Sigmoid colon (tissue), 7 donors: Measurements from ENCODE around the gene SMCO1. TPM values are rescaled to one million over a fixed set of nuclear protein-coding genes. Genes with fewer than 3 reads are reported as not detected.

Experiments
- DNase-seq: peaks from one replicate; pipeline ENCODE4 v3.0.0-alpha.2; 2019
- H3K27ac ChIP-seq, 4 donors: fragments of 200-600 bp; sonication (generic); one replicate each; pipeline ENCODE4 v1.5.1; 2016 to 2019; ENCODE audit warnings: mild to moderate bottlenecking in 1 of 4
- H3K27me3 ChIP-seq, 3 donors: fragments of 200-600 bp; sonication (generic); one replicate each; pipeline ENCODE4 v1.5.1; 2019; ENCODE audit warnings: mild to moderate bottlenecking in 1 of 3
- H3K36me3 ChIP-seq, 4 donors: fragments of 200-600 bp; sonication (generic); one replicate each; pipeline ENCODE4 v1.5.1; 2016 to 2019
- H3K4me1 ChIP-seq, 4 donors: fragments of 200-600 bp; sonication (generic); one replicate each; pipeline ENCODE4 v1.5.1; 2017 to 2019
- H3K4me3 ChIP-seq, 4 donors: fragments of 200-600 bp; sonication (generic); one replicate each; pipeline ENCODE4 v1.5.1; 2017 to 2019; ENCODE audit warnings: mild to moderate bottlenecking in 2 of 4, moderate library complexity in 1 of 4
- H3K9me3 ChIP-seq, 4 donors: fragments of 200-600 bp in 3 of 4; sonication (generic) in 3 of 4; one replicate each; pipeline versions ENCODE4 v1.5.1 to v1.6.1; 2013 to 2019
- EP300 ChIP-seq, 4 donors: sonication (generic); formaldehyde crosslinking; IDR thresholded peaks; one replicate each; pipeline ENCODE4 v1.6.1; 2017; ENCODE audit warnings: antibody characterized with exemption in 4 of 4
- POLR2A ChIP-seq, 2 donors: fragments of 450-650 bp; IDR thresholded peaks; one replicate each; pipeline ENCODE4 v1.6.1; 2016; ENCODE audit warnings: antibody characterized with exemption in 2 of 2, mild to moderate bottlenecking in 2 of 2, moderate library complexity in 2 of 2
- POLR2AphosphoS5 ChIP-seq, 4 donors: sonication (generic); formaldehyde crosslinking; IDR thresholded peaks; one replicate each; pipeline ENCODE4 v1.6.1; 2017; ENCODE audit warnings: antibody characterized with exemption in 4 of 4
- WGBS, 2 donors: extraction: QIAGEN DNeasy Blood & Tissue Kit; methylation state at CpG; one replicate each; pipeline ENCODE4 v1.1.7; 2013; 5-methylcytosine and 5-hydroxymethylcytosine counted together
- intact Hi-C: fragments of 100-400 bp; cut with DNase I; formaldehyde crosslinking; loops from one replicate; pipeline ENCODE4 v1.15.1; 2023
- polyA plus RNA-seq, 3 donors: library from polyadenylated mRNA; stranded (reverse); fragments of 200-250 nt; gene quantifications; one replicate each; pipeline ENCODE4 v1.2.3, GENCODE V29; 2013
- total RNA-seq, 4 donors: library from RNA; depleted of rRNA; stranded (reverse); fragments of >200 nt; gene quantifications; one replicate each; pipeline ENCODE4 v1.1.0, GENCODE V29; 2016
- TF ChIP-seq, protein P1 (sequence below), 4 experiments: fragments of 450-650 bp in 3 of 4; fragments of 200-600 bp in 1 of 4; IDR thresholded peaks; one replicate each; pipeline ENCODE4 v1.5.1; 2016 to 2019; ENCODE audit warnings: antibody characterized with exemption in 4 of 4, mild to moderate bottlenecking in 3 of 4, moderate library complexity in 2 of 4
- donor health status: healthy with polysubstance abuse.
- donor health status: Bipolar disorder and iron deficiency.
- donor health status: healthy.

Gene SMCO1
- total and polyA plus RNA-seq, 7 donors = not detected

GRCh38 chr3:196547067-196547466 lies 31.9 kb upstream of the SMCO1 start:
- TF ChIP-seq POLR2A (IDR thresholded peaks at IDR 0.05) = no peak
- TF ChIP-seq POLR2AphosphoS5 (IDR thresholded peaks at IDR 0.05) = no peak
- TF ChIP-seq, protein P1, sequence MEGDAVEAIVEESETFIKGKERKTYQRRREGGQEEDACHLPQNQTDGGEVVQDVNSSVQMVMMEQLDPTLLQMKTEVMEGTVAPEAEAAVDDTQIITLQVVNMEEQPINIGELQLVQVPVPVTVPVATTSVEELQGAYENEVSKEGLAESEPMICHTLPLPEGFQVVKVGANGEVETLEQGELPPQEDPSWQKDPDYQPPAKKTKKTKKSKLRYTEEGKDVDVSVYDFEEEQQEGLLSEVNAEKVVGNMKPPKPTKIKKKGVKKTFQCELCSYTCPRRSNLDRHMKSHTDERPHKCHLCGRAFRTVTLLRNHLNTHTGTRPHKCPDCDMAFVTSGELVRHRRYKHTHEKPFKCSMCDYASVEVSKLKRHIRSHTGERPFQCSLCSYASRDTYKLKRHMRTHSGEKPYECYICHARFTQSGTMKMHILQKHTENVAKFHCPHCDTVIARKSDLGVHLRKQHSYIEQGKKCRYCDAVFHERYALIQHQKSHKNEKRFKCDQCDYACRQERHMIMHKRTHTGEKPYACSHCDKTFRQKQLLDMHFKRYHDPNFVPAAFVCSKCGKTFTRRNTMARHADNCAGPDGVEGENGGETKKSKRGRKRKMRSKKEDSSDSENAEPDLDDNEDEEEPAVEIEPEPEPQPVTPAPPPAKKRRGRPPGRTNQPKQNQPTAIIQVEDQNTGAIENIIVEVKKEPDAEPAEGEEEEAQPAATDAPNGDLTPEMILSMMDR (IDR thresholded peaks at IDR 0.05) = no peak
- Histone ChIP-seq H3K4me1 (no peaks in the 10 kb centered on the region), H3K9me3 (peaks cover 0 to 7% (median 0%) of the 10 kb centered on the region in 4 donors), H3K27me3 (no peaks in the 10 kb centered on the region), H3K36me3 (no peaks in the 10 kb centered on the region), H3K4me3 (no peak overlapping the region), H3K27ac (no peak overlapping the region)
- no peak for DNase-seq
- intact Hi-C loops = no loop called here
- WGBS, 2 donors = 92 to 97% methylated on average over 2 of the region's 2 CpGs

DNA sequence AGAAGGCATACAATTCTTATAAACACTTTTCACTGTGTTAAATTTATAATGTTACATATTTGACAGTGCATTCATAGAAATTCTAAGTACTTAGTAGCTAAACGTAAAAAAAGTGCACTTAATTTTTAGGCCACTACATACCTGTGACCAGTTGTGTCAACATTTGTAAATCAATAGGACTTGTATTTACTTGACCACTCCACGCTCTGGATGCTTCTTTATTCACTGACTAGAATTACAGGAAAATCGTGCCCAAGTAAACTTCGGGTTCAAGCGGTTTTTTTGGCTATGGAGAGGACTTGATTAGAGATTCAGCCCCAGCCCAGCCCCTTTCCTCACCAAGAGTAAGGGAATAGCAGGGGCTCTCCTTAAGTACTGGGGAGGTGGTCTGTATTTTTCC lies 31.4 kb upstream of the SMCO1 start:
- H3K4me1 ChIP-seq = no peaks in the 10 kb centered on the region
- no peak for TF ChIP-seq POLR2A (IDR thresholded peaks at IDR 0.05)
- TF ChIP-seq EP300 (IDR thresholded peaks at IDR 0.05) = no peak
- TF ChIP-seq POLR2AphosphoS5 (IDR thresholded peaks at IDR 0.05) = no peak
- TF ChIP-seq, protein P1 (IDR thresholded peaks at IDR 0.05) = no peak
- no peaks in the 10 kb centered on the region for H3K36me3 ChIP-seq
- no peak overlapping the region for H3K4me3 ChIP-seq
- no peaks in the 10 kb centered on the region for H3K27me3 ChIP-seq
- intact Hi-C loops = no loop called here
- peaks cover 0 to 7% (median 0%) of the 10 kb centered on the region in 4 donors for H3K9me3 ChIP-seq
- WGBS, 2 donors = 70 to 71% methylated on average over 5 of the region's 5 CpGs
- no peak overlapping the region for H3K27ac ChIP-seq
- no peak for DNase-seq

- Histone ChIP-seq H3K36me3 (no peaks in the 10 kb centered on the region), H3K27me3 (no peaks in the 10 kb centered on the region), H3K4me3 (no peak overlapping the region), H3K9me3 (peaks cover 0 to 6% (median 0%) of the 10 kb centered on the region in 4 donors), H3K4me1 (no peaks in the 10 kb centered on the region), H3K27ac (no peak overlapping the region)
- WGBS, 2 donors = 91 to 95% methylated on average over 2 of the region's 2 CpGs
- intact Hi-C loops = no loop called here
- no peak for TF ChIP-seq POLR2A (IDR thresholded peaks at IDR 0.05)
- TF ChIP-seq POLR2AphosphoS5 (IDR thresholded peaks at IDR 0.05) = no peak
- TF ChIP-seq EP300 (IDR thresholded peaks at IDR 0.05) = no peak
- TF ChIP-seq, protein P1 (IDR thresholded peaks at IDR 0.05) = no peak
- no peak for DNase-seq
Observed at GRCh38 chr3:196544491-196544992, 29.4 kb upstream of the SMCO1 start.

DNA sequence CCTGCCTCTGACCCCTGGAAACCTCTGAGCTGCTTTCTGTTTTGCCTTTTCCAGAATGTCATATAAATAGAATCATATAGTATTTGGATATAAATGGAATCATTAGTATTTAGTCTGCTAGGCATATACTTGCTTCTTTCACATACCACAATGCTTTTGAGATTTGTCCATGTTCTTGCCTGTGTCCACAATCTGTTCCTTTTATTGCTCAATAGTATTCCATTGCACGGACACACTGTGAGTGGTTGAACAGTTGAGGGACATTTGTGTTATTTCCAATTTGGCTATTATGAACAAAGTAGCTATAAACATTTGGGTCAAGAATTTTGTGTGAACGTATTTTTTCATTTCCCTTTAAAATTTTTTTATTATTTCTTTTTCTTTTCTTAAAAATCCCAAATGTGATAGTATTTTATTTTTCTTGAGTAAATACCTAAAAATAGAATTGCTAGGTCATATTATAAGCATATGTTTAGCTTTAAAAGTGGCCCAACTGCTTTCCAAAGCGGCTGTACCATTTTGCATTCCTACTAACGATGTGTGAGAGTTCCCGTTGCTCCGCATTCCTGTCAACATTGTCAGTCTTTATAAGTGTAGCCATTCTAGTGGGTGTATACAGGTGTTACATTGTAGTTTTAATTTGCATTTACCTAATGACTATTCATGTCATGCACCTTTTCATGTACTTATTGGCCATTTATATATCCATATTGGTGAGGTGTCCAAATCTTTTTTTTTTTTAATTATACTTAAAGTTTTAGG lies 26.7 kb upstream of the SMCO1 start:
- no peaks in the 10 kb centered on the region for H3K4me1 ChIP-seq
- H3K27ac ChIP-seq = no peak overlapping the region
- WGBS, 2 donors = 92 to 93% methylated on average over 6 of the region's 6 CpGs
- no peak for TF ChIP-seq POLR2A (IDR thresholded peaks at IDR 0.05)
- no peak for TF ChIP-seq EP300 (IDR thresholded peaks at IDR 0.05)
- TF ChIP-seq, protein P1 (IDR thresholded peaks at IDR 0.05) = no peak
- TF ChIP-seq POLR2AphosphoS5 (IDR thresholded peaks at IDR 0.05) = no peak
- H3K4me3 ChIP-seq = no peak overlapping the region
- H3K36me3 ChIP-seq = no peaks in the 10 kb centered on the region
- no peak for DNase-seq
- peaks cover 0 to 15% (median 0%) of the 10 kb centered on the region in 3 donors for H3K27me3 ChIP-seq
- intact Hi-C loops = no loop called here
- H3K9me3 ChIP-seq = no peaks in the 10 kb centered on the region
